Pulmonary artery endothelial cell (primary cell): Measurements from ENCODE around the gene PIEZO1. TPM values are rescaled to one million over a fixed set of nuclear protein-coding genes. Genes with fewer than 3 reads are reported as not detected.

Source experiments
- DNase-seq: peaks from one replicate; pipeline ENCODE4 v3.0.0-alpha.2; 2011; ENCODE audit warnings: low read depth, low spot score
- total RNA-seq: library from RNA; depleted of rRNA; stranded (reverse); fragments of >200 nt; gene quantifications from 2 replicates; pipeline ENCODE4 v1.2.3, GENCODE V29; 2014

Gene PIEZO1
- total RNA-seq, 1 donor from 2014 or later: 254 TPM

DNA sequence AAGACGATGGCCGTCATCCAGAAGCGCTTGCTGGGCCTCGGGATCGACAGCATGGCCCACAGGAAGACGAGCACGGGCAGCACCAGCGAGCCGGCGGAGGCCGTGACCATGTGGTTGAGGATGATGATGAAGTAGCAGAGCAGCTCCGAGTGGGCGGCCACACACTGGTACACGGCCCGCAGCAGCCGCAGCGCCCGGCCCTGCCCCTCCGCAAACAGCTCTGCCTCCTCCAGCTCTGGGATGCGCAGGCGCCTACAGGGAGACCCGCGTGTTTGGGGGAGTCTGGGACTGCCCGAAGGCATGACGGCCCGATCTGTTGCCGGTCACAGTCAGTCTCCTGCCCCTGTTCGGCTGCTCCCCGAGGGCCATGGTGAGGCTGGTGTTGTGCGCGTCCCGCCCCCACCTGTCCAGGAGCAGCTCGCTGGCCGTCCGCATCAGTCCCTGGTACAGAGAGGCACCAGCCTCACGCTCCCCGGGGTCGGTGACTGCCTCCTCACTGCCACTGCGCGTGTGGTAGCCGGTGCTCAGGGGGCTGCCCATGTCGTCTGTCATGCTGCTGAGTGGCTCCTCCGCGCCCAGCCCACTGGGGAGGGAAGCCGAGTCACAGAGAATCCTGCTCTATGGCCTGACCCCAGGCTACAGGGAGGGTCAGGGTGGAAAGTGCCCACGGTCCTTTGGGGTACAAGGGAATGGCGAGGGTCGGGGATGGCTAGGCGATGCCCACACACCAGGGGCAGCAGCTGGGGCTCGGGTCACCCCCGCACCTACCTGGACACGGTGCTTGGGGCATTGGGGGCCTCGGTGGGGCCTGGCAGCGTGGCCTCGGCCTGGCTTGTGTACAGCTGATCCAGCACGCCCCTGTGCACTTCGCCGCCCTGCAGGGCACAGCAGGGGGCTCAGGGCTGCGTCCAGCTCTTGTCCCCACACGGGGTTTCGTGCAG lies 62.9 kb downstream of the PIEZO1 start:
- DNase-seq: no peak

DNA sequence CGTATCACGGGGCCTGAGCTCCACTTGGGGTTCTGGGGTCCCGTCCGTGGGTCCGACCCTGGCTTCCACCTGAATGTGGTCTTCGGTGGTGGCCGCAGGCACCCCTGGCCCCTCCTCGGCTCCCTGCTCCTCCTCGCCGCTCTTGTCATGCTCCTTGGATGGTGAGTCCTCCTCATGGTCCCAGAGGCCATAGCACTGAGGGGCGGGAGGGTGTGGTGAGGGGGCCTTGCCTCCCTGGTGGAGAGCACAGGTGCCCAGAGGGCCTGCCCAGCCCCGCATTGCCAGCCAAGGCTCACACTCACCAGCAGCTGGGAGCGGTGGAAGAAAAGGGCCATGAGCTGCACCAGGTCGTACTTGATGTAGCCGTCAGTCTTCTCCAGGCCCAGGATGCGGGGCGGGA lies 63.8 kb downstream of the PIEZO1 start:
- no peak for DNase-seq

- DNase-seq: no peak
Measured at GRCh38 chr16:88720396-88720970, 64.5 kb downstream of the PIEZO1 start.

- DNase-seq: no peak
Measured at GRCh38 chr16:88719933-88720296, 65.1 kb downstream of the PIEZO1 start.

DNA sequence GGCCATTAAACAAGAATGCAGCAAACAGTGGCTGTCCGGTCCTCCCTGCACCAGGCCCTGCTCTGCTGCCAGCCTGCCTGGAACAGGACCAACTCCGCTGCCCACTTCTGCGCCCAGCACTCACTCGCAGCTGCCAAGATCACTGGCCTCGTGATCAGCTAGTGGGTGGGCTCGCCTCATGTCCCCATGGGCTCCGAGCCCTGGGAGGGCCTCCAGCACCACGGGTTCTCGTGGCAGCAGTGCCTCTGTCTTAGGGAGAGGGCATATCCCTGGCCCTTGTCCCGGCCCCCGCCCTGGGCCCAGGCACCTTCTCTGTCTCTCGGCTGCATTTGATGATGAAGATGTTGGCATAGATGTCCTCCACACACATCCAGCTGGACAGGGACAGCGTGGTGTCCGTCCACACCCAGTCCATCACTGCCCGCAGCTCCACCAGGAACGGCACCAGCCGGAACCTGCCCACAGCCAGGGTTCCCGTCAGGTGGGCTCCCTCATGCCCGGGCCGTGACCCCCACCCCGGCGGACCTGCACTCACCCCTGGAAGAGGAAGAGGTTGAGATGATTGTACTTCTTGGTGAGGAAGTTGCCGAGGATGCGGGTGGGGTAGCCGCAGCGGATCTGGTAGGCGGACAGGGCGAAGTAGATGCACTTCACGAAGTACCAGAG lies 65.6 kb downstream of the PIEZO1 start:
- no peak for DNase-seq

- DNase-seq: no peak
Measured at GRCh38 chr16:88718178-88718577, 66.8 kb downstream of the PIEZO1 start.

DNA sequence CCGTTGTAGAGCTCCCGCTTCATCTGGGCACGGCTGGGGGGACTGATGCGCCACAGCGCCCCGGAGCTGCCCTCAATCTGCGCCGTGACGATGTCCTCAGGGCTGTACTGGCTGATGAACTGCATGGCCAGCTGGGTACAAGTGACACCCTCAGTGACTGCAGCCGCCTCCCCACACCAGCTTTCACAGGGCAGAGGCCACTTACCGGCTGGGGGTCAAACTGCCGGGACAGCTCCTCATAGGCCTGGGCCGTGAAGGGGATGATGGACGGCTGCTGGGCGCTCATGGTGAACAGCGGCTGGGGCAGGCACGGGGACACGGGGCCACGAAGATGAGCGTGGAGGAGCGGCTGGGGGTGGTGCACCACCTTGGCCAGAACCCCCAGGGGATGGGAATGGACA lies 68.4 kb downstream of the PIEZO1 start:
- no peak for DNase-seq

DNA sequence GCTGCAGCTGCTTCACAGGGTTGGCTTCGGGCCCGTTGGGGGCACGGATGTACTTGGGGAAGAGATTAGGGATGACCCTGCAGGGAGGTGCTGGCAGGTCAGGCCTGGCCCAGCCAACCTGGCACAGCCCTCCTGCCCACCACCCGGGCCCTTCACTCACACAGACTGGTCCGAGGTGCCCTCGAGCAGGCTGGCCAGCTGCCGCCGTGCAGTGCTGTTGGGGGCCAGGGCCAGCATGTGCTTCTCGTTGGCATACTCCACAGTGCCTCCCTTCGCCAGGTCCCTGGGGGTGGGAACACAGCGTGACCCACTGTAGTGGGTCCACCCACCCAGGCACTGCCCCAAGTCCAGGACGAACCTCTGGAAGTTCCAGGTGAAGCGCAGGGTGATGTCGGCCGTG lies 68.8 kb downstream of the PIEZO1 start:
- DNase-seq: no peak

- no peak for DNase-seq
Measured at GRCh38 chr16:88715312-88716190, 69.5 kb downstream of the PIEZO1 start.

GRCh38 chr16:88714420-88715302 lies 70.4 kb downstream of the PIEZO1 start:
- DNase-seq: no peak

DNA sequence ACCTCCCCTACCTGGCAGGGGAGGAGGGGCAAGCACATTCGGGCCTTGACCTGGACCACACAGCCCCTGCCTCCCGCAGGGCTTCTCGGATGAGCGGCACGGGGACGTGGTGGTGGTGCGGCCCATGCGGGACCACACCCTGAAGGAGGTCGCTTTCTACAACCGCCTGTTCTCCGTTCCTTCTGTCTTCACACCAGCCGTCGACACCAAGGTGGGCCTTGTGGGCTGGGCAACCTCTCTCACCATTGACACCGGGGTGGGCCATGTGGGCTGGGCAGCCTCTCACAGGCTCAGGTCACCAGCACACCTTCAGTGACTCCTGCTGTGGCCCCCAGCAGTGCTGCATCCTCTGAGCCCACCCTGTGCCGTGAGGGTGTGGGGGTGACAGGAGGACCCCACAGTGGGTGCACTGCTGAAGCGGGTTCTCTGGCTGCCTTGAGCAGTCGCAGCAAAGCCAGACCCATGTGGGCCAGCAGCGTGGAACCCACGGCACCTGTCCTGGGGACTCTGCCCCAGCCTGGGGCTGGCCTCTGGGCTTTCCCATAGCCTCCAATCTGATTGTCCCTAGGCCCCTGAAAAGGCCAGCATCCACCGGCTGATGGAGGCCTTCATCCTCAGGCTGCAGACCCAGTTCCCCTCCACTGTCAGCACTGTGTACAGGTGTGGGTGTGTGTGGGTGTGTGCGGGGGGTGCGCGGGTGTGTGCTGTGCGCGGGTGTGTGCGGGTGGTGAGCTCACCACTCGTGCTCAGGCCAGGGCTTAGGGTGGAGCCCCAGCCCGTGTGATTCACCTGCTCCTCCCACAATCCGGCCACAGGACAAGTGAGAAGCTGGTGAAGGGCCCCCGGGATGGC lies 71.2 kb downstream of the PIEZO1 start:
- DNase-seq: no peak

DNA sequence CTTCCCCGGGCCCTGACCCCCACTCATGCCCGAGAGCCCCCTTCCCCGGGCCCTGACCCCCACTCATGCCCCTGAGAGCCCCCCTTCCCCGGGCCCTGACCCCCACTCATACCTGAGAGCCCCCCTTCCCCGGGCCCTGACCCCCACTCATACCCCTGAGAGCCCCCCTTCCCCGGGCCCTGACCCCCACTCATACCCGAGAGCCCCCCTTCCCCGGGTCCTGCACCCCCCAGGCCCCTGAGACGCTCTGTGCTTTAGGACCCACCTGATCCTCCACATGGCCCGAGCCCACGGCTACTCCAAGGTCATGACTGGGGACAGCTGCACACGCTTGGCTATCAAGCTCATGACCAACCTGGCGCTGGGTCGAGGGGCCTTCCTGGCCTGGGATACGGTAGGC lies 72.0 kb downstream of the PIEZO1 start:
- DNase-seq: no peak

- DNase-seq: no peak
Measured at GRCh38 chr16:88712362-88712979, 72.5 kb downstream of the PIEZO1 start.

- no peak for DNase-seq
Measured at GRCh38 chr16:88711750-88712340, 73.2 kb downstream of the PIEZO1 start.

GRCh38 chr16:88710556-88710955 lies 74.5 kb downstream of the PIEZO1 start:
- DNase-seq: no peak

- no peak for DNase-seq
Measured at GRCh38 chr16:88706965-88707826, 77.8 kb downstream of the PIEZO1 start.

DNA sequence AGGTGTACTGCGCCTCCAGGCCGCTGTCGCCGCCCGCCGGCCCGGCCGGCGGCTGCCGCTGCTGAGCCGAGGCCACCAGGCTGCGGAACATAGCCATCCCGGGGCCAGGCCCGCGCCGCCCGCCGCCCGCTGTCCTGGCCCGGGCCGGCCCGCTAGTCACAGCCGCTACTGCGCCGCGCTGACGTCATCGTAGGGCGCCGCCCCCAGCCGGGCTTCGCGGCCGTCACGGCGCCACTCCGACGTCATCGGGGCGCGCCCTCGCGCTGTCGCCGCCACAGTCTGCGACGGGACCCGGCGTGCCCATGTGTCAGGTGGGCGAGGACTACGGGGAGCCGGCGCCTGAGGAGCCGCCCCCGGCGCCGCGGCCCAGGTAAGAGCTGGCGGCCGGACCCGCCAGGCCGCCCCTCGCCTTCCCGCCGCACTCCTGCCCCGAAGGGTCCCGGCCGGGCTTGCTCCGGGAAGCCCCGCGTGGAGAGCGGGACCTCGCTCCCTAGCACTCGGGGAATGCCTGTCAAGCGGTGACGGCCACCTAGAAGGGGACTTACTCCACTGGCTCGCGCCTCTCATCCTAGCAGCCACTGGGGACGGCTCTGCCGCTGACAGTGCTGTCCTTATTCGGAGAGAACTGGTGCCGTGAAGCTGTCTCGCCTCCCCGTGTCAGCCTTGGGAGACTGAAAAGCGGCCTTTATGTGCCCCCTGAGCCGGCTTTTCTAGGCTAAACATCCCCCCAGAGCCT lies 78.6 kb downstream of the PIEZO1 start, which contains the start of the genes CTU2 and RNF166:
Gene CTU2, plus strand, starts transcription at position 275 of the 736 bp plus-strand sequence. Its CDS starts 28 bp downstream, at position 303.
Gene RNF166, minus strand, starts transcription at position 180 of the 736 bp plus-strand sequence. Its CDS starts 83 bp downstream, at position 97.
- DNase-seq: peak; percentile 57
